ENCODE results near the gene RTRAF.

RTRAF gene

GRCh38 chr14:52000019-52000582 is 10.8 kb downstream of the RTRAF start:
- TF ChIP-seq JUND (IDR thresholded peaks at IDR 0.05; ENCODE audit: low read depth), result no peak
- in situ Hi-C loops (cut with HindIII; ENCODE audit: low pct_unique_long_range_greater_than_20kb, low sequenced_read_pairs), result no loop called here
- no peak for DNase-seq (ENCODE audit: low read depth in 1 of 2, low spot score in 1 of 2)

- no peak for DNase-seq (ENCODE audit: low read depth in 1 of 2, low spot score in 1 of 2)
- no peak for TF ChIP-seq JUND (IDR thresholded peaks at IDR 0.05; ENCODE audit: low read depth)
- in situ Hi-C loops (cut with HindIII; ENCODE audit: low pct_unique_long_range_greater_than_20kb, low sequenced_read_pairs), result no loop called here
Observed at GRCh38 chr14:52000696-52001095, 11.3 kb downstream of the RTRAF start.

GRCh38 chr14:52002542-52002941 is 13.2 kb downstream of the RTRAF start:
- no peak for TF ChIP-seq JUND (IDR thresholded peaks at IDR 0.05; ENCODE audit: low read depth)
- in situ Hi-C loops (cut with HindIII; ENCODE audit: low pct_unique_long_range_greater_than_20kb, low sequenced_read_pairs), result no loop called here

GRCh38 chr14:52003324-52003723 is 14.0 kb downstream of the RTRAF start:
- in situ Hi-C loops (cut with HindIII; ENCODE audit: low pct_unique_long_range_greater_than_20kb, low sequenced_read_pairs), result no loop called here
- TF ChIP-seq JUND (IDR thresholded peaks at IDR 0.05; ENCODE audit: low read depth), result no peak
- no peak for DNase-seq (ENCODE audit: low read depth in 1 of 2, low spot score in 1 of 2)

More at GRCh38 chr14:52002542-52002941, 13.2 kb downstream of the RTRAF start:
- no peak for DNase-seq (ENCODE audit: low read depth in 1 of 2, low spot score in 1 of 2)

GRCh38 chr14:52005625-52006024 is 16.3 kb downstream of the RTRAF start:
- no peak for TF ChIP-seq JUND (IDR thresholded peaks at IDR 0.05; ENCODE audit: low read depth)
- in situ Hi-C loops (cut with HindIII; ENCODE audit: low pct_unique_long_range_greater_than_20kb, low sequenced_read_pairs), result no loop called here
- DNase-seq (ENCODE audit: low read depth in 1 of 2, low spot score in 1 of 2), result peak in 1 of 2 experiments; percentile 16

- DNase-seq (ENCODE audit: low read depth in 1 of 2, low spot score in 1 of 2), result no peak
- TF ChIP-seq JUND (IDR thresholded peaks at IDR 0.05; ENCODE audit: low read depth), result no peak
- in situ Hi-C loops (cut with HindIII; ENCODE audit: low pct_unique_long_range_greater_than_20kb, low sequenced_read_pairs), result no loop called here
Observed at GRCh38 chr14:52006361-52006760, 17.0 kb downstream of the RTRAF start.

- in situ Hi-C loops (cut with HindIII; ENCODE audit: low pct_unique_long_range_greater_than_20kb, low sequenced_read_pairs), result no loop called here
- TF ChIP-seq JUND (IDR thresholded peaks at IDR 0.05; ENCODE audit: low read depth), result no peak
- no peak for DNase-seq (ENCODE audit: low read depth in 1 of 2, low spot score in 1 of 2)
Observed at GRCh38 chr14:52007211-52007610, 17.9 kb downstream of the RTRAF start.

- DNase-seq (ENCODE audit: low read depth in 1 of 2, low spot score in 1 of 2), result no peak
- no peak for TF ChIP-seq JUND (IDR thresholded peaks at IDR 0.05; ENCODE audit: low read depth)
- in situ Hi-C loops (cut with HindIII; ENCODE audit: low pct_unique_long_range_greater_than_20kb, low sequenced_read_pairs), result no loop called here
Observed at GRCh38 chr14:52007637-52008036, 18.3 kb downstream of the RTRAF start.

- no peak for TF ChIP-seq JUND (IDR thresholded peaks at IDR 0.05; ENCODE audit: low read depth)
- in situ Hi-C loops (cut with HindIII; ENCODE audit: low pct_unique_long_range_greater_than_20kb, low sequenced_read_pairs), result no loop called here
- no peak for DNase-seq (ENCODE audit: low read depth in 1 of 2, low spot score in 1 of 2)
Observed at GRCh38 chr14:52008136-52008535, 18.8 kb downstream of the RTRAF start.

- in situ Hi-C loops (cut with HindIII; ENCODE audit: low pct_unique_long_range_greater_than_20kb, low sequenced_read_pairs), result no loop called here
- DNase-seq (ENCODE audit: low read depth in 1 of 2, low spot score in 1 of 2), result no peak
- TF ChIP-seq JUND (IDR thresholded peaks at IDR 0.05; ENCODE audit: low read depth), result no peak
Observed at GRCh38 chr14:52010173-52010693, 20.9 kb downstream of the RTRAF start.

GRCh38 chr14:52011523-52011922 is 22.2 kb downstream of the RTRAF start:
- in situ Hi-C loops (cut with HindIII; ENCODE audit: low pct_unique_long_range_greater_than_20kb, low sequenced_read_pairs), result no loop called here
- no peak for DNase-seq (ENCODE audit: low read depth in 1 of 2, low spot score in 1 of 2)
- TF ChIP-seq JUND (IDR thresholded peaks at IDR 0.05; ENCODE audit: low read depth), result no peak

GRCh38 chr14:52012635-52013034 is 23.3 kb downstream of the RTRAF start:
- DNase-seq (ENCODE audit: low read depth in 1 of 2, low spot score in 1 of 2), result no peak
- TF ChIP-seq JUND (IDR thresholded peaks at IDR 0.05; ENCODE audit: low read depth), result no peak
- in situ Hi-C loops (cut with HindIII; ENCODE audit: low pct_unique_long_range_greater_than_20kb, low sequenced_read_pairs), result no loop called here

- in situ Hi-C loops (cut with HindIII; ENCODE audit: low pct_unique_long_range_greater_than_20kb, low sequenced_read_pairs), result no loop called here
- DNase-seq (ENCODE audit: low read depth in 1 of 2, low spot score in 1 of 2), result peak in 1 of 2 experiments; percentile 18
- no peak for TF ChIP-seq JUND (IDR thresholded peaks at IDR 0.05; ENCODE audit: low read depth)
Observed at GRCh38 chr14:52013984-52014600, 24.7 kb downstream of the RTRAF start.

Data from T47D (cell line).